ENCODE measurements around the gene DPP6.

DNA sequence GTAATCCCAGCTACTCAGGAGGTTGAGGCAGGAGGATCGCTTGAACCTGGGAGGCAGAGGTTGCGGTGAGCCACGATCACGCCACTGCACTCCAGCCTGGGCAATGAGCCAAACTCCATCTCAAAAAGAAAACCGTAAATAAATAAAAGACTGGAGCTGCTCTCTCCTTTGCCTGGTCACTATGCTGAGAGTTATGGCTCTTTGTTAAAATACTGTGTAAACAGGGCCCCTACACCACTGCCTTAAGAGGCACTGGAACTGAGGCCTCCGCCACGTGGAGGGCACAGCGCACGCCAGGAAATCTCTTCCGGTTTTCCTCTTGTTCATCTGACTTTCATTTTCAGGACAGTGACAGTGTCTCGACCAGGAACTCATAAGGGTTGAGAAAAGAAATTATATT is 827.4 kb downstream of the DPP6 start:
- TF ChIP-seq, protein P1, sequence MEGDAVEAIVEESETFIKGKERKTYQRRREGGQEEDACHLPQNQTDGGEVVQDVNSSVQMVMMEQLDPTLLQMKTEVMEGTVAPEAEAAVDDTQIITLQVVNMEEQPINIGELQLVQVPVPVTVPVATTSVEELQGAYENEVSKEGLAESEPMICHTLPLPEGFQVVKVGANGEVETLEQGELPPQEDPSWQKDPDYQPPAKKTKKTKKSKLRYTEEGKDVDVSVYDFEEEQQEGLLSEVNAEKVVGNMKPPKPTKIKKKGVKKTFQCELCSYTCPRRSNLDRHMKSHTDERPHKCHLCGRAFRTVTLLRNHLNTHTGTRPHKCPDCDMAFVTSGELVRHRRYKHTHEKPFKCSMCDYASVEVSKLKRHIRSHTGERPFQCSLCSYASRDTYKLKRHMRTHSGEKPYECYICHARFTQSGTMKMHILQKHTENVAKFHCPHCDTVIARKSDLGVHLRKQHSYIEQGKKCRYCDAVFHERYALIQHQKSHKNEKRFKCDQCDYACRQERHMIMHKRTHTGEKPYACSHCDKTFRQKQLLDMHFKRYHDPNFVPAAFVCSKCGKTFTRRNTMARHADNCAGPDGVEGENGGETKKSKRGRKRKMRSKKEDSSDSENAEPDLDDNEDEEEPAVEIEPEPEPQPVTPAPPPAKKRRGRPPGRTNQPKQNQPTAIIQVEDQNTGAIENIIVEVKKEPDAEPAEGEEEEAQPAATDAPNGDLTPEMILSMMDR (IDR thresholded peaks at IDR 0.05; ENCODE audit: control extremely low read depth in 1 of 3, insufficient read depth in 1 of 3, low read depth in 1 of 3, low read length in 3 of 3): no peak
- no peak for TF ChIP-seq TEAD4 (IDR thresholded peaks at IDR 0.05; ENCODE audit: low read depth, low read length)
- TF ChIP-seq BCL11A (IDR thresholded peaks at IDR 0.05; ENCODE audit: low read depth in 2 of 2, low read length in 2 of 2): no peak
